ENCODE data around the gene PPP1R14C. TPM values are rescaled to one million over a fixed set of nuclear protein-coding genes. Genes with fewer than 3 reads are reported as not detected.

Gene PPP1R14C, protein sequence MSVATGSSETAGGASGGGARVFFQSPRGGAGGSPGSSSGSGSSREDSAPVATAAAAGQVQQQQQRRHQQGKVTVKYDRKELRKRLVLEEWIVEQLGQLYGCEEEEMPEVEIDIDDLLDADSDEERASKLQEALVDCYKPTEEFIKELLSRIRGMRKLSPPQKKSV
- under 1 TPM in 1 of 4 donors, not detected in 3; 0.34 TPM for total RNA-seq

DNA sequence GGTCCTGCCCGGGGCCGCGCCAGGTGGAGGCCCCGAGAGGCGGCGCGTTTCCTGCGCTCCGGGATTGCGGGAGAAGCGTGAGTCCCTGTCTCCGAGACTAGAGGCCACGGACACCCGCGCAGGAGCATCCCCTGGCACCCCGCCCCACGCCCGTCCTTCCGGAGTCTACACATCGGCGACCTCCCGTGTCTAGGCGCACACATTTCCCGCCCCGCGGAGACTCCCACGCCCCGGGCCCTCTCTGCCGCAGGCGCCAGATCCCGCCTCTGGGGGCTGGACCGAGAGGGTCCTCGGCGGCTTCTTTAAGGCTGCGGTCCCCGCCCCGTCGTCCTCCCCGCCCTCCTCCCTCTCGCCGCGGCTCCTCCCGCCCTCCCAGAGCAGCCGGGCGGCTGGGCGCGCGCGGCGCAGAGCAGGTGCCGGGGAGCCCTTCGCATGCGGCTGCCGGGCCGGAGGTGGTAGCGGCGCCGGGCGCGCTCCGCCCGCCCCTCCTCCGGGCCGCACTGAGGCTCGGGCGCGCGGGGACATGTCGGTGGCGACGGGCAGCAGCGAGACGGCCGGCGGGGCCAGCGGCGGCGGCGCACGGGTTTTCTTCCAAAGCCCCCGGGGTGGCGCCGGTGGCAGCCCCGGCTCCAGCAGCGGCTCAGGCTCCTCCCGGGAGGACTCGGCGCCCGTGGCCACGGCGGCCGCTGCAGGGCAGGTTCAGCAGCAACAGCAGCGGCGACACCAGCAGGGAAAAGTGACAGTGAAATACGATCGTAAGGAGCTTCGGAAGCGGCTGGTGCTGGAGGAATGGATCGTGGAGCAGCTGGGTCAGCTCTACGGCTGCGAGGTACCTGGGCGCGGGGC, at the start of gene PPP1R14C:
Gene PPP1R14C (plus strand): TSS at position 375 of the 846 bp plus-strand sequence. CDS start 149 bp downstream, at position 524.
- TF ChIP-seq, protein P1, sequence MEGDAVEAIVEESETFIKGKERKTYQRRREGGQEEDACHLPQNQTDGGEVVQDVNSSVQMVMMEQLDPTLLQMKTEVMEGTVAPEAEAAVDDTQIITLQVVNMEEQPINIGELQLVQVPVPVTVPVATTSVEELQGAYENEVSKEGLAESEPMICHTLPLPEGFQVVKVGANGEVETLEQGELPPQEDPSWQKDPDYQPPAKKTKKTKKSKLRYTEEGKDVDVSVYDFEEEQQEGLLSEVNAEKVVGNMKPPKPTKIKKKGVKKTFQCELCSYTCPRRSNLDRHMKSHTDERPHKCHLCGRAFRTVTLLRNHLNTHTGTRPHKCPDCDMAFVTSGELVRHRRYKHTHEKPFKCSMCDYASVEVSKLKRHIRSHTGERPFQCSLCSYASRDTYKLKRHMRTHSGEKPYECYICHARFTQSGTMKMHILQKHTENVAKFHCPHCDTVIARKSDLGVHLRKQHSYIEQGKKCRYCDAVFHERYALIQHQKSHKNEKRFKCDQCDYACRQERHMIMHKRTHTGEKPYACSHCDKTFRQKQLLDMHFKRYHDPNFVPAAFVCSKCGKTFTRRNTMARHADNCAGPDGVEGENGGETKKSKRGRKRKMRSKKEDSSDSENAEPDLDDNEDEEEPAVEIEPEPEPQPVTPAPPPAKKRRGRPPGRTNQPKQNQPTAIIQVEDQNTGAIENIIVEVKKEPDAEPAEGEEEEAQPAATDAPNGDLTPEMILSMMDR (IDR thresholded peaks at IDR 0.05; ENCODE audit: low read depth), result no peak

DNA sequence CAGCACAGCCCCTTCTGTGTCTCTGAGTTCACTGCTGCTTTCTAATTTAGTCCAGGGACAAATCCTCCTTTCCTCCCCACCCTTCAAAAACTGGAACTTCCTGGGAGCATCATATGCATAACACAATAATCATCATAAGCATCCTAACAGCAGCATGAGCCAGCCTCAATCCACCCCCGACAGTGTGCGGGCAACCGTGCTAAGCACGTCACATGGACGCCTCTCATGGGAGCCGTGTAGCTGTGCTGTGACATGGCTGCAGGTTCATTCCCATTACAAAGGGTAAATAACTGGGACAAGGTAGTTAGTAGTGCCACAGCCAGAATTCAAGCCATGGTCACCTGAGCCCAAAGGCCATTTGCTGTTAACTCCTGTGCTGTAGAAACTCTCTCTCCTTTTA, 49.4 kb upstream of the PPP1R14C start:
- TF ChIP-seq, protein P1 (IDR thresholded peaks at IDR 0.05; ENCODE audit: low read depth), result no peak

DNA sequence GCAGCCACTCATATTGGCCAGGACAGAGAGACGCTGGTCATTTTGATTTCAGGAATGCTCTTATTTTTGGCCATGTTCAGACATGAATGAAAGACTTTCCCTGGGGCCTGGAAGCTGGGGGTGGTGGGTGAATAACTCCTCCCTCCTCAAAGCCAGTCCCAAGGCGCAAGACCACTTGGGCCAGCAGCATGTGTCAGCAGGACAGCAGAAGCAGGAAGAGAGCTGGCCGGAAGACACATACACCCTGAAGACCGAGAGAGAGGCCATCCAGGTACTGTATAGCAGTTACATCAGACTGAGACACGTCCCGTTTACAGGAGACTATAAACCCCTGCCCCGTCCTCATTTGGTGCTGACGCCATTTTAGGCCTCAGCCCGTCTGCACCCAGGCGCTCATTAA, 44.7 kb upstream of the PPP1R14C start:
- TF ChIP-seq, protein P1 (IDR thresholded peaks at IDR 0.05; ENCODE audit: low read depth), result no peak

DNA sequence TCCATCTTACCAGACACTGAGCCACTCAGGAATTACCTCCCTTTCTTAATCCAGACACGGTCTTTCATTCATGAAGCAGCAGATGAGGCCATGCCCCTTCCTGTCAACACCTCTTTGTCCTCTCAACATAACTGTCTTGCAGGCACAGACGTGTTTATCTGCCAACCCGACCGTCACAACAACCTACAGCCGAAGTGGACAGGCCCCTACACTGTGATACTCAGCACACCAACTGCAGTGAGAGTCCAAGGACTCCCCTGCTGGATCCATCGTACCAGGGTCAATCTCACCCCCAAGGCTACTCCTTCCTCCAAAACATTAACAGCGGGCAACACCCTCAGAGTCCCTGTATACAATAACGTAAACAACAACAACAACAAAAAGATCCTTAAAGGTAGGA, 43.3 kb upstream of the PPP1R14C start:
- TF ChIP-seq, protein P1 (IDR thresholded peaks at IDR 0.05; ENCODE audit: low read depth), result no peak

DNA sequence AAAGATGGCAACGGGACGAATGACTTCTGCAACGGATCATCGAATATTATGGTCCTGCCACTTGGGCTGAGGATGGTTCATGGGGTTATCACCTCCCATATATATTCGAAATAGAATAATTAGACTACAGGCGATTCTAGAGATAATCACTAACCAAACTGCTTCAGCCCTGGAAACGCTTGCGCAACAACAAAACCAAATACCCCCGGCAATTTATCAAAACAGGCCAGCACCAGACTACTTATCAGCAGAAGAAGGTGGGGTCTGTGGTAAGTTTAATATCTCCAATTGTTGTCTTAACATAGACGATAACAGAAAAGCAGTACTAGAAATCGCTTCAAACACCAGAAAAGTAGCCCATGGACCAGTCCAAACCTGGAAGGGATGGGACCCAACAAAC, 42.9 kb upstream of the PPP1R14C start:
- TF ChIP-seq, protein P1 (IDR thresholded peaks at IDR 0.05; ENCODE audit: low read depth), result no peak

DNA sequence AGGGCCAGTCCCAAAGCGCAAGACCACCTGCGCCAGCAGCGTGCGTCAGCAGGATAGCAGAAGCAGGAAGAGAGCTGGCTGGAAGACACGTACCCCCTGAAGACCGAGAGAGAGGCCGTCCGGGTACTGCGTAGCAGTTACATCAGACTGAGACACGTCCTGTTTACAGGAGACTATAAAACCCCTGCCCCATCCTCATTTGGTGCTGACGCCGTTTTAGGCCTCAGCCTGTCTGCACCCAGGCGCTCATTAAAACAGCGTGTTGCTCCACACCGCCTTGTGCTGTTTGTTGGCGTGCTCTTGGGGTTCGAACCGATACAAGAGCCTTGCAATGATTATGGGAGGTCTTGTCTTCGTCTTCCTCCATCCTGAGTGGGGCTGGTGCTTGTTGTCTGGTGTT, 42.1 kb upstream of the PPP1R14C start:
- TF ChIP-seq, protein P1 (IDR thresholded peaks at IDR 0.05; ENCODE audit: low read depth), result no peak

DNA sequence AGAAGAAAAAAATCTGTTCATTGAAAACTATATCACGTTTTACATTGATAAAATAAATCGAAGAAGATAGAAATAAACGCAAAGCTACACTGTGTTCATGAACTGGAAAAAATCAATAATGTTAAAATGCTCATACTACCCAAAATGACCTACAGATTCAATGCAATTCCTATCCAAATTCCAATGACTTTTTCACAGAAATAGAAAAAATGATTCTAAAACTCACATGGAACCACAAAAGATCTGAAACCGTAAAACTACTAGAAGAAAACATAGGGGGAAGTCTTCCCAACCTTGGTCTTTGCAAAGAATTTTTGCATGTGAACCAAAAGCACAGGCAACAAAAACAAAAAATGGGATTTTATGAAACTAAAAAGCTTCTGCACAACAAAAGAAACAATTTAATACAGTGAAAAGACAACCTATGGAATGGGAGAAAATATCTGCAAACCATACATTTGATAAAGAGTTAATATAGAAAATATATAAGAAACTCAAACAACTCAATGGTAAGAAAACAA, 40.0 kb upstream of the PPP1R14C start:
- TF ChIP-seq, protein P1 (IDR thresholded peaks at IDR 0.05; ENCODE audit: low read depth), result no peak
